ENCODE measurements around the gene BCL2L13. TPM values are rescaled to one million over a fixed set of nuclear protein-coding genes. Genes with fewer than 3 reads are reported as not detected.

Gene BCL2L13
- total RNA-seq, 6 experiments from 2014 or later = 26.2 to 44.5 (median 37.3) TPM

- H3K27me3 ChIP-seq = no peaks in the 10 kb centered on the region
- peaks cover 0 to 23% (median 6%) of the 10 kb centered on the region in 4 donors for H3K36me3 ChIP-seq
- H3K9me3 ChIP-seq = no peaks in the 10 kb centered on the region
- intact Hi-C loops (cut with DNase I) = no loop called here
- TF ChIP-seq POLR2A (IDR thresholded peaks at IDR 0.05) (no peak), CTCF (IDR thresholded peaks at IDR 0.05) (no peak)
- H3K4me3 ChIP-seq = no peak overlapping the region
- H3K27ac ChIP-seq = no peak overlapping the region
- DNase-seq (no peak), ATAC-seq (no peak)
- no peaks in the 10 kb centered on the region for H3K4me1 ChIP-seq
Measured at GRCh38 chr22:17698948-17699347, 60.4 kb downstream of the BCL2L13 start.

- DNase-seq (no peak), ATAC-seq (no peak)
- H3K27me3 ChIP-seq = no peaks in the 10 kb centered on the region
- H3K27ac ChIP-seq = no peak overlapping the region
- 69% methylated on average over 5 of the region's 7 CpGs for WGBS (ENCODE audit: insufficient coverage, low coverage, low lambda C conversion rate, missing lambda C conversion rate)
- H3K4me3 ChIP-seq = no peak overlapping the region
- no peaks in the 10 kb centered on the region for H3K9me3 ChIP-seq
- H3K4me1 ChIP-seq = no peaks in the 10 kb centered on the region
- peaks cover 0 to 18% (median 4%) of the 10 kb centered on the region in 4 donors for H3K36me3 ChIP-seq
- TF ChIP-seq POLR2A (IDR thresholded peaks at IDR 0.05) (no peak), CTCF (IDR thresholded peaks at IDR 0.05) (no peak)
- intact Hi-C loops (cut with DNase I) = no loop called here
Measured at GRCh38 chr22:17699696-17700340, 61.3 kb downstream of the BCL2L13 start.

GRCh38 chr22:17700778-17701177 lies 62.2 kb downstream of the BCL2L13 start:
- 31% methylated on average over 3 of the region's 3 CpGs for WGBS (ENCODE audit: insufficient coverage, low coverage, low lambda C conversion rate, missing lambda C conversion rate)
- no peak overlapping the region for H3K4me3 ChIP-seq
- TF ChIP-seq CTCF (IDR thresholded peaks at IDR 0.05) (no peak), POLR2A (IDR thresholded peaks at IDR 0.05) (no peak)
- no peak for ATAC-seq
- intact Hi-C loops (cut with DNase I) = no loop called here
- H3K4me1 ChIP-seq = peaks cover 0 to 1% (median 0%) of the 10 kb centered on the region in 4 donors
- no peak for DNase-seq
- H3K27ac ChIP-seq = no peak overlapping the region
- no peaks in the 10 kb centered on the region for H3K27me3 ChIP-seq
- H3K9me3 ChIP-seq = no peaks in the 10 kb centered on the region
- H3K36me3 ChIP-seq = peaks cover 0 to 9% (median 4%) of the 10 kb centered on the region in 4 donors

GRCh38 chr22:17703811-17704210 lies 65.3 kb downstream of the BCL2L13 start:
- H3K4me1 ChIP-seq = peaks cover 0 to 17% (median 0%) of the 10 kb centered on the region in 4 donors
- intact Hi-C loops (cut with DNase I) = no loop called here
- H3K27ac ChIP-seq = no peak overlapping the region
- H3K4me3 ChIP-seq = no peak overlapping the region
- ATAC-seq (no peak), DNase-seq (no peak)
- 90% methylated on average over 2 of the region's 2 CpGs for WGBS (ENCODE audit: insufficient coverage, low coverage, low lambda C conversion rate, missing lambda C conversion rate)
- no peaks in the 10 kb centered on the region for H3K27me3 ChIP-seq
- no peaks in the 10 kb centered on the region for H3K9me3 ChIP-seq
- peaks cover 0 to 6% (median 0%) of the 10 kb centered on the region in 4 donors for H3K36me3 ChIP-seq
- no peak for TF ChIP-seq POLR2A (IDR thresholded peaks at IDR 0.05)
- no peak for TF ChIP-seq CTCF (IDR thresholded peaks at IDR 0.05)

Measured in right lobe of liver (tissue), 6 donors.